CD14-positive monocyte (primary cell): ENCODE measurements around the gene ADAMTSL1. TPM values are rescaled to one million over a fixed set of nuclear protein-coding genes. Genes with fewer than 3 reads are reported as not detected.

Experiments
- DNase-seq, 3 donors: peaks; one replicate each; pipeline ENCODE4 v3.0.0-alpha.2; 2011 to 2022
- H2AFZ ChIP-seq: 2 replicates; pipeline ENCODE4 v1.6.0; 2012; ENCODE audit warnings: mild to moderate bottlenecking, low read depth, low read length, inconsistent platforms; ENCODE audit not compliant: insufficient read depth, poor library complexity, severe bottlenecking
- H3K27ac ChIP-seq, 2 donors: 1 replicate in 1 of 2; 2 replicates in 1 of 2; pipeline ENCODE4 v1.5.1; 2012 to 2013; ENCODE audit warnings: low read length in 2 of 2, control low read depth in 1 of 2, inconsistent platforms in 1 of 2, low read depth in 1 of 2, mild to moderate bottlenecking in 1 of 2
- H3K27me3 ChIP-seq, 2 donors: one replicate each; pipeline versions ENCODE4 v1.6.0 to v1.6.1; 2011 to 2013; ENCODE audit warnings: low read length in 2 of 2; ENCODE audit not compliant: control insufficient read depth in 2 of 2, insufficient read depth in 2 of 2
- H3K36me3 ChIP-seq, 2 donors: replicated peaks in 1 of 2; 1 replicate in 1 of 2; 2 replicates in 1 of 2; pipeline versions ENCODE4 v1.5.1 to v1.6.1; 2012 to 2013; ENCODE audit warnings: low read length in 2 of 2, control low read depth in 1 of 2, inconsistent platforms in 1 of 2, mild to moderate bottlenecking in 1 of 2; ENCODE audit not compliant: insufficient read depth in 2 of 2, control insufficient read depth in 1 of 2
- H3K4me1 ChIP-seq, 2 donors: 1 replicate in 1 of 2; 2 replicates in 1 of 2; pipeline versions ENCODE4 v1.5.1 to v1.6.1; 2012 to 2013; ENCODE audit warnings: low read length in 2 of 2, control low read depth in 1 of 2, inconsistent platforms in 1 of 2, mild to moderate bottlenecking in 1 of 2, moderate library complexity in 1 of 2; ENCODE audit not compliant: insufficient read depth in 2 of 2, control insufficient read depth in 1 of 2
- H3K4me2 ChIP-seq: replicated peaks from 2 replicates; pipeline ENCODE3; 2012; ENCODE audit warnings: low read length, moderate library complexity, mild to moderate bottlenecking; ENCODE audit not compliant: poor library complexity, severe bottlenecking; ENCODE audit errors: extremely low read depth
- H3K4me3 ChIP-seq, 3 experiments: fragments of 200-600 bp in 1 of 3; sonication (generic) in 1 of 3; replicated peaks in 1 of 3; 1 replicate in 2 of 3; 2 replicates in 1 of 3; pipeline ENCODE4 v1.5.1; 2011 to 2013; ENCODE audit warnings: low read length in 3 of 3, mild to moderate bottlenecking in 3 of 3, control low read depth in 2 of 3, low read depth in 2 of 3, inconsistent platforms in 1 of 3, moderate library complexity in 1 of 3
- H3K79me2 ChIP-seq: 2 replicates; pipeline ENCODE4 v1.6.0; 2012; ENCODE audit warnings: mild to moderate bottlenecking, control low read depth, inconsistent platforms, low read length, moderate library complexity; ENCODE audit not compliant: insufficient read depth
- H3K9ac ChIP-seq: 2 replicates; pipeline ENCODE4 v1.6.0; 2017; ENCODE audit warnings: low read length, mild to moderate bottlenecking; ENCODE audit not compliant: insufficient read depth, poor library complexity, severe bottlenecking
- H3K9me3 ChIP-seq, 2 donors: replicated peaks in 1 of 2; 1 replicate in 1 of 2; 2 replicates in 1 of 2; pipeline versions ENCODE4 v1.5.1 to v1.6.1; 2012 to 2013; ENCODE audit warnings: low read length in 2 of 2, control low read depth in 1 of 2; ENCODE audit not compliant: control insufficient read depth in 1 of 2, insufficient read depth in 1 of 2
- H4K20me1 ChIP-seq: 2 replicates; pipeline ENCODE4 v1.6.0; 2012; ENCODE audit warnings: mild to moderate bottlenecking, low read length, control low read depth, moderate library complexity; ENCODE audit not compliant: insufficient read depth
- H3K27ac Mint-ChIP-seq, 7 donors: one replicate each; pipeline ENCODE4 v1.8.0; 2020; ENCODE audit warnings: mild to moderate bottlenecking in 7 of 7, mixed read lengths in 7 of 7, moderate library complexity in 6 of 7, inconsistent platforms in 2 of 7
- H3K27me3 Mint-ChIP-seq, 3 donors: one replicate each; pipeline ENCODE4 v1.8.0; 2021 to 2022; ENCODE audit warnings: low read depth in 3 of 3, mild to moderate bottlenecking in 3 of 3, mixed read lengths in 3 of 3, moderate library complexity in 3 of 3, inconsistent platforms in 1 of 3
- H3K36me3 Mint-ChIP-seq, 2 donors: one replicate each; pipeline ENCODE4 v1.8.0; 2020; ENCODE audit warnings: mixed read lengths in 2 of 2, inconsistent platforms in 1 of 2, mild to moderate bottlenecking in 1 of 2
- H3K4me1 Mint-ChIP-seq: one replicate; pipeline ENCODE4 v1.8.0; 2020; ENCODE audit warnings: mild to moderate bottlenecking, mixed read lengths
- H3K4me3 Mint-ChIP-seq, 2 donors: one replicate each; pipeline ENCODE4 v1.8.0; 2020; ENCODE audit warnings: mild to moderate bottlenecking in 2 of 2, mixed read lengths in 2 of 2, moderate library complexity in 1 of 2
- H3K9me3 Mint-ChIP-seq, 7 donors: one replicate each; pipeline ENCODE4 v1.8.0; 2020 to 2022; ENCODE audit warnings: mixed read lengths in 7 of 7, mild to moderate bottlenecking in 6 of 7, moderate library complexity in 6 of 7, inconsistent platforms in 2 of 7
- CTCF ChIP-seq: fragments of 200-600 bp; IDR thresholded peaks from one replicate; pipeline ENCODE4 v1.8.0; 2022; ENCODE audit warnings: antibody characterized with exemption, mild to moderate bottlenecking
- WGBS: methylation state at CpG from one replicate; pipeline ENCODE4 v1.1.5; 2013; ENCODE audit warnings: missing lambda C conversion rate; ENCODE audit not compliant: insufficient coverage; 5-methylcytosine and 5-hydroxymethylcytosine counted together
- intact Hi-C, 2 donors: fragments of 100-400 bp; cut with micrococcal nuclease; formaldehyde crosslinking; loops; one replicate each; pipeline versions ENCODE4 v1.15.0 to v1.15.1; 2023
- polyA plus RNA-seq, 3 donors: library from polyadenylated mRNA; depleted of rRNA in 1 of 3; unstranded in 2 of 3; stranded (reverse) in 1 of 3; fragments of 300-500 nt in 2 of 3; fragments of >200 nt in 1 of 3; fragmentation: Illumina TruSeq in 2 of 3; gene quantifications; 1 replicate in 2 of 3; 2 replicates in 1 of 3; pipeline ENCODE4 v1.2.3, GENCODE V29; 2012 to 2021

ADAMTSL1 gene
- polyA plus RNA-seq, 3 donors = not detected

GRCh38 chr9:18849890-18850677 is 376.1 kb downstream of the ADAMTSL1 start:
- Mint-ChIP-seq H3K27ac (no peak overlapping the region), H3K9me3 (peaks cover 0 to 4% (median under 1%) of the 10 kb centered on the region in 7 donors), H3K27me3 (no peaks in the 10 kb centered on the region), H3K36me3 (no peaks in the 10 kb centered on the region), H3K4me3 (no peak overlapping the region), H3K4me1 (no peaks in the 10 kb centered on the region)
- Histone ChIP-seq H3K36me3 (no peaks in the 10 kb centered on the region), H3K9me3 (peaks cover 0 to 7% of the 10 kb centered on the region in 2 donors), H2AFZ (no peak overlapping the region), H3K4me3 (no peak overlapping the region), H3K79me2 (no peaks in the 10 kb centered on the region), H3K4me2 (no peak overlapping the region), H3K9ac (no peak overlapping the region), H3K4me1 (no peaks in the 10 kb centered on the region), H4K20me1 (no peaks in the 10 kb centered on the region), H3K27ac (no peak overlapping the region), H3K27me3 (no peaks in the 10 kb centered on the region)
- no peak for TF ChIP-seq CTCF
- no peak for DNase-seq
- intact Hi-C loops = no loop called here
- WGBS = no CpG with 5 or more reads among the region's 4 CpGs

GRCh38 chr9:18851069-18851795 is 377.3 kb downstream of the ADAMTSL1 start:
- Histone ChIP-seq H3K36me3 (no peaks in the 10 kb centered on the region), H3K79me2 (no peaks in the 10 kb centered on the region), H2AFZ (no peak overlapping the region), H3K4me1 (no peaks in the 10 kb centered on the region), H3K9me3 (peaks cover 0 to under 1% of the 10 kb centered on the region in 2 donors), H3K4me2 (no peak overlapping the region), H4K20me1 (no peaks in the 10 kb centered on the region), H3K4me3 (no peak overlapping the region), H3K27me3 (no peaks in the 10 kb centered on the region), H3K9ac (no peak overlapping the region), H3K27ac (no peak overlapping the region)
- no peaks in the 10 kb centered on the region for H3K9me3 Mint-ChIP-seq
- no peak for TF ChIP-seq CTCF
- WGBS = 81% methylated on average over 3 of the region's 5 CpGs
- no peak overlapping the region for H3K27ac Mint-ChIP-seq
- H3K4me1 Mint-ChIP-seq = no peaks in the 10 kb centered on the region
- H3K27me3 Mint-ChIP-seq = no peaks in the 10 kb centered on the region
- no peak for DNase-seq
- no peak overlapping the region for H3K4me3 Mint-ChIP-seq
- intact Hi-C loops = no loop called here
- H3K36me3 Mint-ChIP-seq = no peaks in the 10 kb centered on the region
